ENCODE data around the gene LITAFD. TPM values are rescaled to one million over a fixed set of nuclear protein-coding genes. Genes with fewer than 3 reads are reported as not detected.

The LITAFD gene
- polyA plus RNA-seq, 3 donors, result not detected

DNA sequence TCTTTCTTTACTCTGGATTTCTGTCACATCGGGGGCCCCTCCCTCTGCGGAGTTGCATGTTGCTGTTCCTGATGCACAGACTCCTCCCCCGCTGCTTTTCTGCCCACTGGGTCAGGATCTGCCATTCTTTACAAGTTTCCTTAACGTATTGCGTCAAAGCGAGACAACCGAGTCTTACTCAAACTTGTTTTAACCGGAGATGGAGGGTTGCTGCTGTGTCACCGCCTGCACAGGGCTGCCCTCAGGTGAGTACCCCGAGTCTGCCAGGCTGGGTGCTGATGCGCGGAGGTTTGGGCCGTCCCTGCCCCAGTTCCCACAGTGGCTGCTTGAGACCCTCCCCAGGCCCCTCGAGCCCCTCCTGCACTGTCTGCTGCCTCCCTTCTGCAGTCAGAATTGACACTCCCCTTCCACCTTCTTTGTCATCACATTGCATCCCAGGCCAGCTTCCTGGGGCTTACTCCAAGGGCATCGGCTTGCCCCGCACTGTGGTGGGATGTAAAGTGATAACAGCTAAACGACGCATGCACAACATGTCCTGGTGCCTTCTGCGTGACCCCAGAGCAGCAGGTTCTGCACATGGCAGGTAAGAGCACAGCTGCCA is 32.6 kb upstream of the LITAFD start:
- Mint-ChIP-seq H3K9me3 (peaks cover 0 to 3% (median 0%) of the 10 kb centered on the region in 7 donors), H3K4me1 (peaks cover 35% of the 10 kb centered on the region), H3K27me3 (ENCODE audit: low read depth in 3 of 3) (peaks cover 2 to 11% (median 8%) of the 10 kb centered on the region in 3 donors), H3K27ac (peak overlapping the region in 3 of 7 donors; percentile 51 to 78 (median 53)), H3K36me3 (peaks cover 87 to 94% of the 10 kb centered on the region in 2 donors), H3K4me3 (peak overlapping the region; percentile 9 to 15)
- TF ChIP-seq CTCF (IDR thresholded peaks at IDR 0.05), result no peak
- Histone ChIP-seq H3K4me1 (ENCODE audit: control insufficient read depth in 1 of 2, insufficient read depth in 2 of 2, low read length in 2 of 2) (peaks cover 21 to 32% of the 10 kb centered on the region in 2 donors), H3K9me3 (replicated peaks in 1 of 2; ENCODE audit: control insufficient read depth in 1 of 2, insufficient read depth in 1 of 2, low read length in 2 of 2) (no peaks in the 10 kb centered on the region), H3K4me2 (replicated peaks; ENCODE audit: extremely low read depth, low read length, poor library complexity, severe bottlenecking) (no peak overlapping the region), H3K36me3 (replicated peaks in 1 of 2; ENCODE audit: control insufficient read depth in 1 of 2, insufficient read depth in 2 of 2, low read length in 2 of 2) (peaks cover 28 to 67% of the 10 kb centered on the region in 2 donors), H4K20me1 (ENCODE audit: insufficient read depth, low read length) (peaks cover 50% of the 10 kb centered on the region), H3K27me3 (ENCODE audit: control insufficient read depth in 2 of 2, insufficient read depth in 2 of 2, low read length in 2 of 2) (no peaks in the 10 kb centered on the region), H3K9ac (ENCODE audit: insufficient read depth, low read length, poor library complexity, severe bottlenecking) (no peak overlapping the region), H3K4me3 (replicated peaks in 1 of 3; ENCODE audit: low read depth in 2 of 3, low read length in 3 of 3) (no peak overlapping the region), H2AFZ (ENCODE audit: insufficient read depth, low read depth, low read length, poor library complexity, severe bottlenecking) (no peak overlapping the region), H3K79me2 (ENCODE audit: insufficient read depth, low read length) (peaks cover 15% of the 10 kb centered on the region), H3K27ac (ENCODE audit: low read depth in 1 of 2, low read length in 2 of 2) (no peak overlapping the region)
- intact Hi-C loops (cut with micrococcal nuclease), result no loop called here
- WGBS (ENCODE audit: insufficient coverage), result 68% methylated on average over 17 of the region's 19 CpGs
- DNase-seq, result no peak

DNA sequence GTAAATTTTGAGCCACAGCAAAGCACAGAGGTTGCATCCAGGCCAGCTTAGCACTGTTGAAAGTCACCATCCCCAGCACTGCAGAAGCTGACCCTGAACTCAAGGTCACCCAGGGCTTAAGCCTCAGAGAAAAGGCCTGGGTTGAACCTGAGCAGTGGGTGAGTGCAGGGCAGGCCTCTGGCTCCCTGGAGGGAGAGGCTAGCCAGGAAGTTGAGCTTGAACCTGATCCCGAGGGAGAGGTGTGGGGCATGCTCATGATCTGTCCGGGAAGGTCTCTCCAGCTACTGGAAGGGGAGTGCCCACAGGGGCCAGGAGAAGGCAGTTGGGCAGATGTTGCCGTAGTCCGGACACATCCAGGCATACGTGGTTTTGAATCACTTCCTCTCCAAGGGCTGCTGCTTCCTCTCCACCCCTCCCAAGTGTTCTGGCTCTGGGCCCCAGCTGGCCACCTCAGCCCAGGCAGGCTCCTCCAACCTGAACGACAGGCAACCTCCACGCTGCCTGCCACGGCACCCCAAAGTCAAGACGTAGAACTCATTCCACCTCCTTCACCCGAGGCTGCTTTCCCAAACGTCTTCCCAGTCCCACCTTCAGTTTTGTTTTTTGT is 31.8 kb upstream of the LITAFD start:
- 0% methylated on average over 5 of the region's 11 CpGs for WGBS (ENCODE audit: insufficient coverage)
- Histone ChIP-seq H4K20me1 (ENCODE audit: insufficient read depth, low read length) (peaks cover 56% of the 10 kb centered on the region), H3K4me1 (ENCODE audit: control insufficient read depth in 1 of 2, insufficient read depth in 2 of 2, low read length in 2 of 2) (peaks cover 21 to 32% of the 10 kb centered on the region in 2 donors), H3K27me3 (ENCODE audit: control insufficient read depth in 2 of 2, insufficient read depth in 2 of 2, low read length in 2 of 2) (no peaks in the 10 kb centered on the region), H3K36me3 (replicated peaks in 1 of 2; ENCODE audit: control insufficient read depth in 1 of 2, insufficient read depth in 2 of 2, low read length in 2 of 2) (peaks cover 34 to 76% of the 10 kb centered on the region in 2 donors), H3K4me2 (replicated peaks; ENCODE audit: extremely low read depth, low read length, poor library complexity, severe bottlenecking) (peak overlapping the region; percentile 54), H3K9me3 (replicated peaks in 1 of 2; ENCODE audit: control insufficient read depth in 1 of 2, insufficient read depth in 1 of 2, low read length in 2 of 2) (no peaks in the 10 kb centered on the region), H2AFZ (ENCODE audit: insufficient read depth, low read depth, low read length, poor library complexity, severe bottlenecking) (no peak overlapping the region), H3K79me2 (ENCODE audit: insufficient read depth, low read length) (peaks cover 12% of the 10 kb centered on the region), H3K27ac (ENCODE audit: low read depth in 1 of 2, low read length in 2 of 2) (peak overlapping the region; percentile 19 to 55), H3K9ac (ENCODE audit: insufficient read depth, low read length, poor library complexity, severe bottlenecking) (no peak overlapping the region), H3K4me3 (replicated peaks in 1 of 3; ENCODE audit: low read depth in 2 of 3, low read length in 3 of 3) (peak overlapping the region in 1 of 3 experiments; percentile 44)
- Mint-ChIP-seq H3K4me1 (peaks cover 28% of the 10 kb centered on the region), H3K27ac (peak overlapping the region; percentile 58 to 89 (median 80)), H3K9me3 (peaks cover 0 to 5% (median 0%) of the 10 kb centered on the region in 7 donors), H3K4me3 (peak overlapping the region; percentile 58 to 80), H3K36me3 (peaks cover 85 to 95% of the 10 kb centered on the region in 2 donors), H3K27me3 (ENCODE audit: low read depth in 3 of 3) (peaks cover 2 to 8% (median 6%) of the 10 kb centered on the region in 3 donors)
- DNase-seq, result peak; percentile 57 to 68 (median 66)
- intact Hi-C loops (cut with micrococcal nuclease), result no loop called here
- TF ChIP-seq CTCF (IDR thresholded peaks at IDR 0.05), result no peak
